NCI-H774 (cell line): ENCODE data around the gene ADCY2.

Source experiments
- DNase-seq: peaks from one replicate; lab custom pipeline; 2025; lab: John Stamatoyannopoulos, UW

ADCY2 gene

DNA sequence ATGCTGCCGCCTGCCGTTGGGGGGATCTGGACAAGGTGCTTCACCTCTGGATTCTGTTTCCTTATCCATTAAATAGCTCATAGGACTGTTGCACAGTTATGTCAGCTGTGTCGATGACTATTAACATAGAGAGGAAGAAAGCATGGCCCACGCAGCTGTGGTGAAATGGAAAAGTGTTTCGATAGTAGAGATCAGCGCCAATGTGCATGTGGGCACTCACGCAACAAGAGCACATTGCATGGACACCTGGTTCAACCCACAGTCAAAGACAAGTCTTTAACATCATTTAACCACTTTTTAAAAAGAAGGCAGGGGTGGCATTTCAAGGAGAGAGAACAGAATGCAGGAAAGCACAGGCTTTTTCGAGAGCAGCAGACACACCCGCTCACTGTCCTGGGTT is 107.6 kb downstream of the ADCY2 start:
- no peak for DNase-seq

DNA sequence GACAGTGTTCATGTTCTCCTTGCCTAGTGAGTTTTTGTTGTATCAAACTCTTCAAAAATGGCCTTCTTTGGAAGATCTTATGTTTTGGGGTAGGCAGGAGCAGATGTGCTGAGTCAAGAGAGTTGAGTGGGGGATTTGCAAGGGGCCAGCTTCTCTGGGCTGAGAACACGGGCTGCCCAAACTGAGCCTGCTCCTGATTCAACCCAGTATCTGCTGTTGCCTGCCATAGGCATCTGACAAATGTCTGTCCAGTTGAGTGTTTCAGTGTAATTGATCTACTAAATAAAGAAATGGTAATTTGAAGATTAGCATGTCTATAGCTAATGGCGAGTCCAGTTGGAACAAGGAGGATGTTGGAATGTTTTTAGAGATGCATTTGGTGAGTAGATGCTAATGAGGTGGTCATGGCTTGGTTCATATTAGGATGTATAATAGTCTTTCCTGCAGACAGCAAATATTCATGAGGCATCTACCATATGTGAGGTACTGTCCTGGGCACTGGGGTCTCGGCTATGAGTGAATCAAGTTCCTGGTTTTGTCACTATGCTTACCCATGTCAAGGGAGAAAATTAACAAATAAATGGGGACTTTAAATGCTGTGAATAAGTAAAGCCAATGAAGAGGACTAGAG is 119.5 kb downstream of the ADCY2 start:
- DNase-seq = no peak

DNA sequence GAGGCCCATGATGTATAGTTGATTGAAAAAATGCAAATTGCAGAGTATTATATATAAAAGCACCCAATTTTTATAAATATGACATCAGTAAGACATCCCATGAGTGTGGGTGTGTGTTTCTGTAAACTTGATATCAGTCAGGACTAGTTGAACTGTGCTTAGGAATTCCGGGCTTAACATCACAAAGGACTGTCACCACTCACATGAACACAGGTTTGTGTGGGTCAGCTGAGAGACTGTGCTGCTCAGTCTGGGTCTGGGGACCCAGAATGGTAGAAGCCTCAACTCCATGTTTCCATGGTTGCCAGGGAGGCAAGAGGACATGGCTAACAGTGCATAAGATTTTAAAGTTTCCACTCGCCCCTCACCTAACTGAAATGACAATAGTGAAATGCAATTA is 120.3 kb downstream of the ADCY2 start:
- no peak for DNase-seq

DNA sequence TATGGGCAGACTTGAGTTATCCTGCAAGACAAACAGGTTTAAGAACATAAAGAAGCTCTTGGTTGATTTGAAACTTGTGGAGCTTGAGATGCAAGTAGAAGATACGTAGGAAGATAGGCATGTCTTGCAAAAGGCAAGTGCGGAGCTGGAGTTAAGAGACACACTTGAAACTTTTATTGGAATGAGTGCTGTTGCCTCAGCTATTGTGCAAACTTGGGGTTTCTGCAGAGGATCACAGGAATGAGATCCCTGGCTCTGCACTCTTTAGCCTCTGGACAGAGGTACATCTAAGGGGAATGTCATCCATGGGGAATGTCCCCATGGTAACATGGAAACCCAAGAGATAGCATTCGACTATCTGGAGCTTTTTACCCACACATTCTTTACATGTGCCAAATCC is 121.1 kb downstream of the ADCY2 start:
- no peak for DNase-seq

DNA sequence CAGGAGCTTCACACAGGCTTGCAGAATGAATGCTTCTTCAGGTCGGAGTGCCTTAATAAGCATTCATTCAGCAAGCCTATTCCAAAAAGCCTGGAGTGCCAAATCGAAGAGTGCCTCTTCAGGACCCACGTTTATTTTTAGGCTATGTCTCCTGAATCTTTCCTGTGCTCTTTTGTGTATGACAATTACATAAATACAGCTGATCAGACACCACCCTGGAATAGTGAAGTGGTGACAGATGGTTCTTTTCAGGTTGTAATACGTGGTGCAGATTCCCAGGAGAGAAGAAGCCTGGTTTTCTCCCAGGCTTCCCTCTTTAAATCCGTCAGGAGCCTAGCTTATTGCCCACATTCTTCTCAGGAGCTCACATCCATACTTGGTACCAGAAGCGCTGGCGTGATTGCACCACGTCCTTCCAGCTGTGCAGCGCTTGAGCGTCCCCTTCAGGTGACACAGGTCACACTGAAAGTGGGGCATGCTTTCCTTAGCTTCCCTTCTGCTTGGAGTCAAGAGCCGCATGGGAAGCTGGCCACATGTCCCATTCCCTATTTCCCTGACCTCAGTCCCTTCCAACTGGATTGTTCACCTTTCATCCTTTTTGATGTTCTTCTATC is 123.1 kb downstream of the ADCY2 start:
- peak; percentile 78 for DNase-seq

DNA sequence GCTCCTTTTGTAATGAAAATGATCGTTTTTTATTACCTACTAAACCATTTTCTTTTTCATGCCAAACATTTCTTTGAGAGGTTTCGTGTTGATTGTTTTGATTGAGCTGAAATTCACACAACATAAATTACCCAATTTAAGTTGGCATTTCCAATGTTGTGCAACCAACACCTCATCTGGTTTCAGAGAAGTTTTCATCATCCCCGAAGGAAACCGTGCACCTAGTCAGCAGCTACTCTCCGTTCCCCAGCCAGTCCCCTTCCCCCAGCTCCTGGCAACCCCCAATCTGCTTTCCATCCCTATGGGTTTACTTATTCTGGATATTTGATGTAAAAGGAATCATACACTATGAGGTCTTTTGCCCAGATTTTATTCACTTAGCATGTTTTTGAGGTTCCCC is 123.6 kb downstream of the ADCY2 start:
- DNase-seq = no peak

DNA sequence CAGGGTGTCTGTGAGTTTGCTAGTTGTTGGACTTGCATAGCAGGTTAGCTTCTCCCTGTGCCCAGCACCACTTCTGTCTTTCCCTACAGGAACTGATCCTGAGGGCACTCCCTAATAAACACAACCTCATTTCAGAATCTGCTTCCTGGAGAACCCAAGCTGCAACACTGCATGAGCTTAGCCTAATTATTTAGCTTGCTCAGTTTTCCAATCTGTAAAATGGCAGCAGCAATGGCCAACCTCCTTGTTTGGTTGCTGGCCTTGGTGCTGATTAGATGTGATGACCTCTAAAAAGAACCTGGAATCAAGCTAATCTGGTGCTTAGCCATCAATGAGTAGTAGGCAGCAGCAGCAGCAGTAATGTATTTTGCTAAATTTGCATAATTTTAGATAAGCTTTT is 133.9 kb downstream of the ADCY2 start:
- no peak for DNase-seq

DNA sequence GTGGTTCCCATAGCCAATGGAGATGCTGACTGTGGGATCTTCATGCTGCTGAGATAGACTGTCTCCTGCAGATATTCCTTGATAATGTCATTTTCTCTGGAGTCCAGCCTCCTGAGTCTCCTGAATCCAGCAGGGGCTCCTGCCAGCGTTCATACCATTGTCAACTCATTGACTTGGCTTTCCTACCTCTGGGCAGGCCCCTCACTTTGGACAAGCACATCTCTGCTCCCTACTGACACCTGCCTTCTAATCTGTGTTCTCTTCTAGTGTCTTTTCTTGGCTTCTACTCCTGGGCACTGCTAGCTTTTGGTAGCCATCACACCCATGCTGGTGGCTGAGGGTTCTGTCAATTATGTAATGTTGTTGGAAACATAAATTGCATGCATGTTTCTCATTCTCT is 138.0 kb downstream of the ADCY2 start:
- no peak for DNase-seq

DNA sequence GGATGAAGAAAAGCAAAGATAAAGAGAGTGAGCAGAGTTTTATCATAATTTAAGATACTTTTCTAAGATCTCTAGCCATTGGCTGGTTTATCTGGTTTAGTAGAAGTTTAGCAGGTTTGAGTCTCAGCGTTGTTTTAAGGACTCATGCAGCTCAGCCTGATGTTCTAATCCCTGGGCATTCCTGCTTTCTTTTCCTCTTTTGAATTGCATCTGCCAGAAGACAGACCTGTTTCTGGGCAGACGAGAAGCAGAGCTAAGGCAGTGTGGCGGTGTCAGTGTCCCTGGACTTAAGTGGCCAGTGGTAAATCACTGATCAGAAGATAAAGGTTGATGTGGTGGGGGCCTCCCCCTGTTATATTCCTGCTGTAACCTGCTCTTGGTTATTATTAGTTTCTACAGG is 138.6 kb downstream of the ADCY2 start:
- no peak for DNase-seq

DNA sequence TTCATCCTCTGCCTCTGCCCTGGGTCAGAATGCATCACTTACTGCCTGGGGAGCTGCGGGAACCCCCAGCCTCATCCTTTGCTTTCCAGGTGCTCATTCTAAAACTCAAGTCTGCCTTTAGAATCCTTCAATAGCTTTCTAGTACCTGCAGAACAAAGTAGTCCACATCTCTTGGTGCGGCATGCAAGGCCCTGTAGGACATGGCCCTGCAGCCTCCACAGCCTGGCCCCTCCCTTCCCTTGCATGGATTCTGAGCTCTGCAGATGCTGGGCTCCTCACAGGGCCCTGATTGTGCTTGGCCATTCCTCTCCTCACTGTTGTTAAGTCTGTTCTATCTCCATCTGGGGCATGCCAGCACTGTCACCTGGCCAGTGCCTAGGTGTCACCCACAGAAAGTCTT is 141.6 kb downstream of the ADCY2 start:
- DNase-seq = no peak

DNA sequence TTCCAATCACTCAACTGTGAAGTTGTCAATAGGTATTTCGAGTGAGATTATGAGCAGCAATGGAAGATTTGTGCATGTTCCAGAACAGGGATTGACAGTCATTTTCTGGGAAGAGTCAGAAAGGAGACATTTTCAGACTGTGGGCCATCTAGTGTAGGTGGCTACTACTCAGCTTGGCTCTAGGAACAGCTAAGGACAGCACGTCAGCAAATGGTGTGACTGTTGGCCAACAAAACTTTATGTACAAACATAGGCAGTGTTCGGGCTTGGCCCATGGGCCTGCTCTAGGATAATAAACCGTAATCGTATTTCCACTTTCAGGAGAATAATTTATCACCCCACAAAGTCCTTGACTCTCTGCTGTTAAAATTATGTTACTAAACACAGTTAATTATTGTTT is 143.6 kb downstream of the ADCY2 start:
- DNase-seq = no peak

DNA sequence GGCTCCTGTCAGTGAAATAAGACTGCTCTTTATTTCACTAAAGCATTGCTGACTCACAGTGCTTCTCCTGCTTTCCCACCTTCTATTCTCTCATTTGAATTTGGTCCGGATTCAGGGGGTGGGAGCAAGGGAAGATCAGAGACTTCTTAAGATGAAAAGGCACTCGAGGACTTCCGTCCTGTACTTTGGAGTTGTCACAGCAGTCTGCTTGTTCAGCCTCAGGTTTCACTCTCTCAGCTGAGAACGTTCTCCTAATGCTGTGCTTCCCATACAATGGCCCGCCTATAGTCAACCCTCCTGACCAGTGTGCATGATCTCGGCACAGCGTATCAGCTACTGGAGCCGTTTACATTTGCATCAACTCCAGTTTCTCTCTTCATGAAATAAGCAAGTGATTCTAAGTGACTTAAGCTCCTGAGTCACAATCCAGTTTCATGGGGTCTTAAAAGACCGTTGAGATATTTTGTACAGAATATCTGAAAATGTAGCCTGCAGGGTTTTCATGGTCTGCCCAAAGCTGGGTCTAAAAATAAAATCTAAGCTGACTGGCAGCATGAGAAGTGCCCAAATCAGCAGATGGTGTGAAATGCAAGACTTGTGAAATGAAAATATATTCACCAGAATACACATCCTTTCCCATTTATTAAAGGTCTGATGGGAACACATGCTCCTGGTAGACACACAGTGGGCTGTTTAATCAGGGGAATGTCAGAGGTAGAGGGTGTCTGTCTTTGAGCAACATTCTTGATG is 145.0 kb downstream of the ADCY2 start:
- no peak for DNase-seq

DNA sequence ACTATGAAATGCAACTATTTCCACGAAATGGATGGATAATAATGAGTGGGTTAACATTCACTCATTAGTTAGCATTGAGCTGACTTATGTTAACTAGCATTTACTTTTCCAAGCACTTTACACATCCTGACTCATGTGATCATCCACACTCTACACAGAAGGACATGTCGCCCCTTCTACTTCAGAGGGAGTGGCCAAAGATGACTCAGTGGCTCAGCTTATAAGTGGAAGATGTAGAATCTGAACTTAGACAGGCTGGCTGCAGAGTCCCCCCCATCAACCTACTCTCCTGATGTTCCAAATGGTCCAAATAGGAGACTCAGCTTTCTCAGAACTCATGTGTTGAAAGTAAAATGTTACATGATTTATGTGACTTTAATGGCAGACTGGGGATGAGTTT is 146.0 kb downstream of the ADCY2 start:
- no peak for DNase-seq

DNA sequence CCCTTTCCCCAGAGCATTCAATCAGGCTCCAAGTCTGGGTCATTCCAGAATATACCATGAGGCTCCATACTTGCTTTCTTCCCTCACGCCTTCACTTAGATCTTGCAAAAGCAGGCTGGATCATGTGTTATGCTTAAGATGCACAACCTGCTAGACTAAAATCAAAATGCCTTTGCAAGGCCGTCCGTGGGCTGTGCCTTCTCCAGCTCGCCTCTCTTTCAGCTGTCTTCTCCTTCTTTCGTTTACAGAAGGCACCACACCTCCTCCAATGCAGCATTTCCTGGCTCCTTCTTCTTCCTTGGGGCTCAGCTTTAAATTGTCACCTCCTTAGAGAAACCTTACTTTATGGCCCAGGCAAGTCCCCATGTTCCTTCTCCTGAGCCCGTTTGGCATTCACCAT is 150.6 kb downstream of the ADCY2 start:
- no peak for DNase-seq

DNA sequence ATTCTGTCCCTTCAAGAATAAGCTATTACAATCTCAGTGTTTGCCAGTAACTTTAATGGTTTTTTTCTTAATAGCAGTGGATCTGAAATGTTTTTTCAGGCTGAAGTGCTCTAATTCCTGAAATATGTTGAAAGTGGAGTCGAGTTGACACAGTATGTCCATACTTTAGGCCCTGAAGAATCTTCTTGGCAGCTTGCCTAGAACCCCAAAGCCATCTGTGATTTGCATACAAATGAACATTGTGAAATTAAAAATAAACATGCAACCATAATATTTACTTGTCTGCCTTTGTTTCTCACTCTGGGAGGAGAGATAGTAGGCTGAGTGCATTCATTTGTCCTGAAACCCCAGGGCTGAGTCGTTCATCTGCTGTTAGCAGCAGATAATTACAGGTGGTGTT is 152.7 kb downstream of the ADCY2 start:
- peak; percentile 62 for DNase-seq

DNA sequence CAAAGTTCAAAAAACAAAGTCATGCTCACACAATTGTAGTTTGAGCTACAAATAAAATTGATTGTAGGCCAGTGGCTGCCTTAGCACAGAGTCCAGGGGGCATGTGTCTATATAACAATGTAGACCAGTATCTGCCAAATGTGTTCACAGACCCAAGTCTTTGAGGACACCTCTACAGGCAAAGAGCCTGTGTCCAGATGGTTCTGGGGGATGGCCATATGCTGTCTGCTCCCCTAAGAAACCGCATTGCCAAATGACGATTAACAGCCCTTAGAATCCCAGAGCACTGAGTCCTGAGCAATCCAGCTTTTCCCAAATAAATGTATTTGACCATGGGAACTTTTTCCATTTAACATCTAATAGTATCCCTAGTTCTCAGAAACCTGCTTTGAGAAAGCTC is 169.6 kb downstream of the ADCY2 start:
- DNase-seq = no peak

DNA sequence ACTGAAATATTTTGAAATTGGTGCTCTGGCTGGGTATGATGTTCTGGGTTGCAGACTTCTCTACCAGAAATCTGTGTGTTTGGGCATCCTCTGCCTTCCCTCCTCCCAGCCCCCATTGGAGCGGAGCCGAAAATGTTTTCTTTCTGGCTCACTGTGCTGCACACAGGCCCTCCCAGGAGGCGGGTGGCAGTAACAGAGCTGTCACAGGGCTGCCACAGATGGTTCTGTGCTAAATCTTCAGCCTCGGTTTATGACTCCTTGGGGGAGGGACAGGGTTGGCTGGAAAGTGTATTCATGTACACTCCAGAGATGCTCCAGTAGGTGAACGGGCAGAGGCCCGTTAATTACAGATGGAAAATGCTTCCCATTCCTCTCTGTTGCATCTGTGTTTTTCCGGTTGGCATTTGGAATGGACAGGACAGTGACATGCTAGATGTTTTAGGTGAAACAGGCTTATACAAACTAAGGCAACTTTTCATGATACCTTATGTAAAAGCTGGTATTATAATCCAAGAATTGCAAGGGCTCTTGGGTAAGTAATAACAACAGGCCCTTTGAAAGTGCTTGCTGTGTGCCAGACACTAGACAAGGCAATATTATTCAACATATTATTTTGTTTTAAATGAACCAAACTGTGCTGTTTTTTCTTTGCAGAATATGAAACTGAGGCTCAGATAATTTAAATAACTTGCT is 180.2 kb downstream of the ADCY2 start:
- DNase-seq = no peak

DNA sequence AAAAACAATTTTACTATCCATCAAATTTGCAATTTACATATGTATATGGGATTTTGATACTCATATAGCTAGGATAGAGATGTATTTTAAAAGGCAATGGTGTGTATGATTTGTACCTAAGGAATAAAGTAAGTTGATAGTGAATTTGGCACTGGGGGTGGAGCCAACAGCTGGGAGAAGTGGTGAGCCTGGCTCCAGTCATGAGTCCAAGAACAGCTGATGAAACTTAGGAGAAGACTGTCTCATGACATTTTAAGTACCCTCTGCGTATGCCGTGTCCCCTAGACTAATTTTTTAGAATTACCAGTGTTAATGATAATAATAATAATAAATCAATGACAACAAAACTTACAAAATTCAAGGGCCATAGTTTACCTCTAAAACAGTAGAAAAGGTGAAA is 181.4 kb downstream of the ADCY2 start:
- DNase-seq = no peak

DNA sequence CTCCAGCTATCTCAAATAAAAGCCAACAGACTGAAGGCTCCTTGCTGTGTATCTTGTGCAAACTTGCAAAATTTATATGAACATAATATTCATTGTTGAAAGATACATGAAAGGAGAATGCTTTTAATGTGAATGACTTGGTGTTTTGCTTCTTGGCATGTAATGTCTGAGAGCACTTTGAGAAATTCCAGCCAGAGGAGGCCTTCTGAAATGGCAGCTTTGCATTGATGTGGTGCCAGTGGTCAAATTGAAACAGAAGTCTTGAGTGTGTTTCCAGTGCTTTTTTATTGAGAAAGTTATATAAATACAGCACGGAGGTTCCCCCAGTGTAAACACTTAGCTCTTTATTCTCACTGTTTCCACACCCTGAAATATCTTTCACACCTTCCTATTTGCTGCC is 182.1 kb downstream of the ADCY2 start:
- DNase-seq = no peak

DNA sequence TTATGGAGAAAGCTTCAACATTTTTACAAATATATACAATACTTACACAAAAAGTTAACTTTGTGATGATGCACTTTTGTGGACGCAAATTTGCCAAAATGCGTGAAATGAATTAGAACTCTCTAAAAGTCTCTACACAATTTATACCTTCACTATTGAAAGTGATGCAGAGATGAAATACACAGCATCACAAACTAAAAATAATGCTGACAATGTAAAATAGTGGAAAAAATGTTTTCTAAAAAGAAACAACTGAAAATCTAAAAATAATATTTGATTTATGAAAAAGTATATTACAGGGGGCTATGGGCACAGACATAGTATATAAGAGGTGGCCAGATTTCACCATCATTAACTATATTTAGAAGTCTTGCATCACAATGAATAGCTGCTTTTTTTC is 188.8 kb downstream of the ADCY2 start:
- DNase-seq = no peak

DNA sequence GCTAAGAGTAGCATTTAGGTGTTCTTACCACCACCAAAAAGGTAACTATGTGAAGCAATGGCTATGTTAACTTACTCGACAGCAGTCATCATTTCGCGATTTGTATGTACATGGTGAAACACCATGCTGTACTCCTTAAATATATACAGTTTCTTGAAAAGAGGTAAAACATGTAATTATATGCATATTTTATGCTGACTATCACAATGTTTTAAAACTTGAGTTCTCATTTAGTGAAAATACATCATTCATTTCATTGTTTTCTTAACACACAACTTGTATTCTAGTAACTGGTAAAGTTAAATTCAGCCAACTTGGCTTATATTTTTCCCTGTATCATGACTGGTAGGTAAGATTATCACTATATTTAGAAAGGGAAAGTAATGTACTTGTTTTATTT is 189.9 kb downstream of the ADCY2 start:
- DNase-seq = no peak

DNA sequence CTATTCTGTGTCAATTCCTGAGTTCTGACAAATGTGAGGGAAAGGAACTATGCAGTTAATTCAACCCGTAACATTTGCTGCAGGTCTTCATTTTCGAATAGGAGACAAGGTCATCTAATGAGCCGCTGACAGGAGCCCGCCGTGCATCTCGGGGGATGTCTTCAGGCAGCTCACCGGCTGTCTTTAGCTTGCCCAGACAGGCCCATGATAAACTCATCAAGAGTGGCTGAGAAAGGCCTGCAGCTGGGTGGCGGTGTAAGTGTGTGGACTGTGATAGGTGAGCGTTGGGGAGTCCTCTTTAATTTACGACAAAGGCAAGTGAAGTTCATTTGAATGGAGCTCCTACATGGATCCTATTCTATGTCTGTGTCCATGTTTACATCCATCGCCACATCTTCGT is 190.5 kb downstream of the ADCY2 start:
- DNase-seq = no peak

DNA sequence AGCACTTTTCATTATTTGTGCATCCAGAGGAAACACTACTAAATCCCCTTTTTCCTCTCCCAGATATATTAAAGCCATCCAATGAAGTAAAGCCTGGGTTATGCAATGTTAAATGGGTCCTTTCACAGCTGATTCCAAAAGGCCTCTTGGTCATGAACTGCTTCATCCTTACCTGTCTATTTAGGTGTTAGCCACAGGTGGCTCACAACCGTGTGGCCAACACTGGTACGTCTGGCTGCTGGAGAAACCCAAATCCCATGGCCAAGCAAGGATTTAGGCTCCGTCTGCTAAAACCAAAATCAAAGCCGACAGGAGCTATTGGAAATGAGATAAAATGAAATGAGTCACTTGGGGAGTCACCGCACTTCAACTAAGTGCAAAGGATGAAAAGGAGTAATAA is 193.9 kb downstream of the ADCY2 start:
- no peak for DNase-seq
